A549 treated with GW870086 at 1 μM for 4 hours (cell line): ENCODE results near the gene ALG1L2. TPM values are rescaled to one million over a fixed set of nuclear protein-coding genes. Genes with fewer than 3 reads are reported as not detected.

ENCODE experiments used
- total RNA-seq: library from RNA; stranded (reverse); fragments of 200-300 nt; extraction: Qiagen RNA extraction; gene quantifications from 5 replicates; pipeline ENCODE4 v1.2.3, GENCODE V29; 2022; ENCODE audit warnings: low read depth

The ALG1L2 gene, protein sequence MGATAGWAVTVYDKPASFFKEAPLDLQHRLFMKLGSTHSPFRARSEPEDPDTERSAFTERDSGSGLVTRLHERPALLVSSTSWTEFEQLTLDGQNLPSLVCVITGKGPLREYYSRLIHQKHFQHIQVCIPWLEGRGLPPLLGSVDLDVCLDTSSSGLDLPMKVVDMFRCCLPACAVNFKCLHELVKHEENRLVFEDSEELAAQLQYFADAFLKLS
- total RNA-seq = not detected in 5 replicates

DNA sequence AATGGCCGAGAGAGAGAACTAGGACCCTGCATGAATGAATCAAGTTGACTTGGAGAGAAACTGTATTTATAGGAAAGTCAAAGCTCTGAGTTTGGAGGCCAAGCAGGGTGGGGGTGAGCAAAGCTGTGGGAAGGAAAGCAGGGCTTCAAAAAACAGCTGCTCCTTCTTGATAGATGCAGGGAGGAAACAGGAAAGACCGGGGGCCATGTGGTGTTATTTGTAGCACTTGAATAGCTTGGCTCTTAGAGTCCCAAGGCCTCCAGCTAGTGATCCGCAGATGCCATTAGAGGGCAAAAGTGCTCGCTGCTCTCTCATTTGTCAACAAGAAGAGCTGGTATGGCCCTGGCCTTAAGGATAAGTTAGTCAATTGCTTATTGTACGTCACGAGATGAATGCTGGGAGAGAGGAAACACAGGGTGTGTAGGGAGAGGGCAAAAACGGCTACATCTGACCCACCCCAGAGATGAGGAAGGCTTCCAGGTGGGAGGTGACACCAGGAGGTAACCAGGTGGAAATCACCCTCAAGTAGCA is at the start of gene ALG1L2:
TSS of gene ALG1L2 (plus strand) at position 481 of the 531 bp plus-strand sequence. CDS start 186 bp downstream, outside the sequence.

Other genes with a start within 250 kb of the ALG1L2 start
- 8.3 to 14.6 TPM (median 12.2 TPM) in 5 replicates for gene TMCC1, start 188.1 kb upstream of the ALG1L2 start, total RNA-seq
- gene TRH, start 107.1 kb upstream of the ALG1L2 start, total RNA-seq = not detected in 5 replicates